Fibroblast of peridontal ligament (primary cell): ENCODE data around the gene C6orf89.

Experiments
- DNase-seq: peaks from one replicate; pipeline ENCODE4 v3.0.0-alpha.2; 2010; ENCODE audit errors: extremely low read depth

Gene C6orf89, protein sequence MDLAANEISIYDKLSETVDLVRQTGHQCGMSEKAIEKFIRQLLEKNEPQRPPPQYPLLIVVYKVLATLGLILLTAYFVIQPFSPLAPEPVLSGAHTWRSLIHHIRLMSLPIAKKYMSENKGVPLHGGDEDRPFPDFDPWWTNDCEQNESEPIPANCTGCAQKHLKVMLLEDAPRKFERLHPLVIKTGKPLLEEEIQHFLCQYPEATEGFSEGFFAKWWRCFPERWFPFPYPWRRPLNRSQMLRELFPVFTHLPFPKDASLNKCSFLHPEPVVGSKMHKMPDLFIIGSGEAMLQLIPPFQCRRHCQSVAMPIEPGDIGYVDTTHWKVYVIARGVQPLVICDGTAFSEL

GRCh38 chr6:36885461-36886401 is at the start of gene C6orf89:
Gene C6orf89, plus strand, starts transcription at chr6:36885952. Its CDS starts 13,493 bp downstream, at chr6:36899445.
- peak; percentile 97 for DNase-seq

- DNase-seq = no peak
Observed at GRCh38 chr6:36836111-36837021, 49.4 kb upstream of the C6orf89 start.

- DNase-seq = no peak
Observed at GRCh38 chr6:36837022-36837339, 48.8 kb upstream of the C6orf89 start.

- no peak for DNase-seq
Observed at GRCh38 chr6:36837686-36838085, 48.1 kb upstream of the C6orf89 start.

DNA sequence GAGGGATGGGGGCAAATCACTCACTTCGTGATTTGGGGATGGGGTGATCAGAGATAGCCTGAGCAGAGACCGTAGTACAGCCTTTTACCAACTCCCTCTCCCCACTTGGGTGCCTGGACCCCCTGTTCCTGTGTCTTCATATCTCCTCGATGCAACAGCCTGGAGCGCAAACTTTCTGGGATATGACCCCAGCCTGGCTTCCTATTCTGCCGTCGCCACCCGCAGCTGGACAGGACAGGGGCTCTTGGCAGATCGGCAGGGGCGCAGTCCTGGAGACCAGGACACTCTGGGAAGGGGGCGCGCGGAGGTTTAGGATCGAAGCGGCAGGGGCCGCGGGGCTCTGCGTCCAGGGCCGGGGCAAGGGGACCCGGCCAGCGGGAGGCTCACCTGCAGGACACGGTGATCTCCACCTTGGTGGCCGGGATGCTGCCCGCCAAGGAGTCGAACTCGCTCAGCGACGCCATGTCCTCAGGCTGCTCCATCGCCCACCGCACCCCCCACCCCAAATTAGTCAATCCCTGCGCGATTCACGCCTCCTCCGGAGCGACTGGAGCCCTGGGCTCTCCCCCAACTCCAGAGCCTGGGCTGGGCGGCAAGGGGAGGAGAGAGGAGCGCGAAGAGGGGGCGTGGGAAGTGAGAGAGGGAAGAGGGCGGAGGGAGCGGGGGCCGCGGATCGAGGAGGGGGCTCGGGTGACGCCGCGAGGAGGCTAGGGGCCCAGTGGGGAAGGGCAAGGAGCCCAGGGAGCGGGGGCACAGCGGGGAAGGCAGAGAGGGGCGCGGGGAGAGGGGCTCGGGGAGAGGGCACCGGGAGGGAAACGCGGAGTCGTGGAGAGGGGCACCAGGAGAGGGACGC is 46.6 kb upstream of the C6orf89 start, which contains the start of gene CPNE5:
CPNE5 (minus strand) TSS at position 549 of the 853 bp plus-strand sequence; CDS start at position 482, 67 bp downstream.
- no peak for DNase-seq

- DNase-seq = no peak
Observed at GRCh38 chr6:36839749-36840431, 45.9 kb upstream of the C6orf89 start.

- no peak for DNase-seq
Observed at GRCh38 chr6:36840432-36841403, 45.0 kb upstream of the C6orf89 start.

DNA sequence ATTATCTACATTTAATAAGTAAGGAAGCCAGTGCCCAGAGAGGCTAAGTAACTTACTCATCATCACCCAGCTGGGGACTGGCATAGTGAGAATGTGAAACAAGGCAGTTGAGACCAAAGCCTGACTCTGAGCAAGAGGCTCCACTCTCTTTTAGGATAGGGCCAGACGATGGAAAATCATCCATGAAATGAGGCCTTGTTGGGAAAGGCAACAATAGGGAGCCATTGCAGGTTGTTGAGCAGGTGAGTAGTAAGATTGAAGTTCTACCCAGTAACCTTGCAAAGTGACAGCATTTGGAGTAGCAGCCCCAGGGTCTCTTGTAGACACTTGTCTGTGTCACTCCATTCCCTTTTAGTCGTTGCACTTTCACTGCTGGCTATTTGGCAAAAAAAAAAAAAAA is 44.0 kb upstream of the C6orf89 start:
- DNase-seq = no peak

- DNase-seq = no peak
Observed at GRCh38 chr6:36843170-36843569, 42.6 kb upstream of the C6orf89 start.

GRCh38 chr6:36844232-36845170 is 41.3 kb upstream of the C6orf89 start:
- DNase-seq = no peak

DNA sequence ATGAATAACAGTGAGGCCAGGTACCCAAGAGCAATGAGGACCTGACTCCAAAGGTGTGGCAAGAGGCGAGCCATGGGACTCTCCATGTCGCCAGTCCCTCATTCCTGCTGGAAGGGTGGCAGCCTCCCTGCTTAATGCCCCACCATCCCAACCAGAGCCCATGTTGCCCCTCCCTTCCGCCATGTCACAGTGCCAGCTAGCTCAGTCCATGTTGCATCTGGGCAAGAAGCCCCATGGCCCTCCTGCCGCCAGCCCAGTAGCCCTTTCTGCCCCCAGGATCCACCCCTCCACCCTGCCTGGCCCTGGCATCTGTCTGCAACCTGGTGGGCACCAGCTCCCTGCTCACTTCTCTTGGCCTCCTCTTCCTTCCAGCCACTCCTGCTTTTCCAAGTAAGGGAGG is 40.5 kb upstream of the C6orf89 start:
- DNase-seq = no peak

- no peak for DNase-seq
Observed at GRCh38 chr6:36847152-36847551, 38.6 kb upstream of the C6orf89 start.

GRCh38 chr6:36847991-36848390 is 37.8 kb upstream of the C6orf89 start:
- no peak for DNase-seq

- DNase-seq = no peak
Observed at GRCh38 chr6:36848658-36849441, 36.9 kb upstream of the C6orf89 start.

GRCh38 chr6:36850021-36850420 is 35.7 kb upstream of the C6orf89 start:
- DNase-seq = no peak

- DNase-seq = peak; percentile 91
Observed at GRCh38 chr6:36851149-36851614, 34.6 kb upstream of the C6orf89 start.

DNA sequence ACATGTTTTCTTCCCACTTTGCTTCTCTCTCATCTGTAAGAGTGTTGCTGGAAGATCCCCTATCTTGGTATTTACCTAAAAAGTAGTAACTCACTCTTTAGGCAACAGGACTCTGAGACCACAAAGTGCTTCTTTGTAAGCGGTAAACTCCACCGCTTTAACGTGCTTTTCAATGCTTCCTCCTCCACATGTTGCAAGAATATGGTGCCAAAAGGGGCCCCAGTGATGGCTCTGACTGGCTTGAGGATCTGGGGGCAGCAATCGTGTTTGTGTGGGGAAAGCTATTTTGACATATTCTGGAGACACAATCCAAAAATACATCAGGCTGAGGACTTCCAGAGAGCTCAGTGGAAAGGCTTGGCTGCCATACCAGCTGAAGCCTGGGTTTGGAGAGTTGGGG is 34.1 kb upstream of the C6orf89 start:
- no peak for DNase-seq
